ENCODE data around the gene MIX23. TPM values are rescaled to one million over a fixed set of nuclear protein-coding genes. Genes with fewer than 3 reads are reported as not detected.

Gene MIX23
- total RNA-seq, 2 donors from 2014 or later = 13.8 to 16.8 TPM

GRCh38 chr3:122406198-122406597, 23.2 kb upstream of the MIX23 start:
- intact Hi-C loops (cut with DNase I) = no loop called here
- 88% methylated on average over 4 of the region's 4 CpGs for WGBS
- Histone ChIP-seq H3K4me1 (replicated peaks) (no peaks in the 10 kb centered on the region), H3K4me3 (no peak overlapping the region), H3K36me3 (no peaks in the 10 kb centered on the region), H3K9me3 (no peaks in the 10 kb centered on the region), H3K27ac (no peak overlapping the region), H3K27me3 (replicated peaks; ENCODE audit: insufficient read depth) (no peaks in the 10 kb centered on the region)
- no peak for DNase-seq (ENCODE audit: low spot score)
- TF ChIP-seq POLR2A (IDR thresholded peaks at IDR 0.05) = no peak
- no peak for TF ChIP-seq CTCF (IDR thresholded peaks at IDR 0.05)
- no peak for TF ChIP-seq POLR2AphosphoS5 (IDR thresholded peaks at IDR 0.05)

- Histone ChIP-seq H3K36me3 (no peaks in the 10 kb centered on the region), H3K4me1 (replicated peaks) (no peaks in the 10 kb centered on the region), H3K27me3 (replicated peaks; ENCODE audit: insufficient read depth) (no peaks in the 10 kb centered on the region), H3K27ac (no peak overlapping the region), H3K9me3 (no peaks in the 10 kb centered on the region), H3K4me3 (no peak overlapping the region)
- no peak for DNase-seq (ENCODE audit: low spot score)
- TF ChIP-seq POLR2AphosphoS5 (IDR thresholded peaks at IDR 0.05) = no peak
- TF ChIP-seq POLR2A (IDR thresholded peaks at IDR 0.05) = no peak
- no peak for TF ChIP-seq CTCF (IDR thresholded peaks at IDR 0.05)
- intact Hi-C loops (cut with DNase I) = no loop called here
- WGBS = 84% methylated on average over 3 of the region's 3 CpGs
Measured at GRCh38 chr3:122405015-122405414, 22.0 kb upstream of the MIX23 start.

GRCh38 chr3:122403489-122403888, 20.5 kb upstream of the MIX23 start:
- DNase-seq (ENCODE audit: low spot score) = no peak
- Histone ChIP-seq H3K4me1 (replicated peaks) (no peaks in the 10 kb centered on the region), H3K4me3 (no peak overlapping the region), H3K27me3 (replicated peaks; ENCODE audit: insufficient read depth) (no peaks in the 10 kb centered on the region), H3K9me3 (no peaks in the 10 kb centered on the region), H3K27ac (no peak overlapping the region), H3K36me3 (no peaks in the 10 kb centered on the region)
- no peak for TF ChIP-seq POLR2A (IDR thresholded peaks at IDR 0.05)
- TF ChIP-seq CTCF (IDR thresholded peaks at IDR 0.05) = no peak
- no peak for TF ChIP-seq POLR2AphosphoS5 (IDR thresholded peaks at IDR 0.05)
- WGBS = 89% methylated on average over 6 of the region's 6 CpGs
- intact Hi-C loops (cut with DNase I) = no loop called here

- no peak for TF ChIP-seq CTCF (IDR thresholded peaks at IDR 0.05)
- TF ChIP-seq POLR2AphosphoS5 (IDR thresholded peaks at IDR 0.05) = peak; percentile 77
- TF ChIP-seq POLR2A (IDR thresholded peaks at IDR 0.05) = no peak
- Histone ChIP-seq H3K4me3 (no peak overlapping the region), H3K9me3 (no peaks in the 10 kb centered on the region), H3K27me3 (replicated peaks; ENCODE audit: insufficient read depth) (no peaks in the 10 kb centered on the region), H3K27ac (no peak overlapping the region), H3K36me3 (no peaks in the 10 kb centered on the region), H3K4me1 (replicated peaks) (no peaks in the 10 kb centered on the region)
- no peak for DNase-seq (ENCODE audit: low spot score)
- 77% methylated on average over 2 of the region's 2 CpGs for WGBS
- intact Hi-C loops (cut with DNase I) = no loop called here
Measured at GRCh38 chr3:122398920-122399319, 15.9 kb upstream of the MIX23 start.

- no peak overlapping the region for H3K27ac ChIP-seq
- H3K9me3 ChIP-seq = no peaks in the 10 kb centered on the region
- no peaks in the 10 kb centered on the region for H3K36me3 ChIP-seq
- intact Hi-C loops (cut with DNase I) = no loop called here
- H3K4me1 ChIP-seq (replicated peaks) = no peaks in the 10 kb centered on the region
- H3K4me3 ChIP-seq = no peak overlapping the region
- DNase-seq (ENCODE audit: low spot score) = no peak
- no peaks in the 10 kb centered on the region for H3K27me3 ChIP-seq (replicated peaks; ENCODE audit: insufficient read depth)
- TF ChIP-seq CTCF (IDR thresholded peaks at IDR 0.05) (no peak), POLR2A (IDR thresholded peaks at IDR 0.05) (no peak), POLR2AphosphoS5 (IDR thresholded peaks at IDR 0.05) (no peak)
- 94% methylated on average over 1 of the region's 1 CpG for WGBS
Measured at GRCh38 chr3:122397201-122397600, 14.2 kb upstream of the MIX23 start.
